GM19328 (cell line): Measurements from ENCODE around the gene EHBP1L1.

Experiments used
- ATAC-seq: cut with Tn5 transposase; IDR thresholded peaks from one replicate; pipeline ENCODE4 v1.9.1; 2021; ENCODE audit warnings: mild to moderate bottlenecking, moderate library complexity; ENCODE audit not compliant: unreplicated experiment

Gene EHBP1L1

DNA sequence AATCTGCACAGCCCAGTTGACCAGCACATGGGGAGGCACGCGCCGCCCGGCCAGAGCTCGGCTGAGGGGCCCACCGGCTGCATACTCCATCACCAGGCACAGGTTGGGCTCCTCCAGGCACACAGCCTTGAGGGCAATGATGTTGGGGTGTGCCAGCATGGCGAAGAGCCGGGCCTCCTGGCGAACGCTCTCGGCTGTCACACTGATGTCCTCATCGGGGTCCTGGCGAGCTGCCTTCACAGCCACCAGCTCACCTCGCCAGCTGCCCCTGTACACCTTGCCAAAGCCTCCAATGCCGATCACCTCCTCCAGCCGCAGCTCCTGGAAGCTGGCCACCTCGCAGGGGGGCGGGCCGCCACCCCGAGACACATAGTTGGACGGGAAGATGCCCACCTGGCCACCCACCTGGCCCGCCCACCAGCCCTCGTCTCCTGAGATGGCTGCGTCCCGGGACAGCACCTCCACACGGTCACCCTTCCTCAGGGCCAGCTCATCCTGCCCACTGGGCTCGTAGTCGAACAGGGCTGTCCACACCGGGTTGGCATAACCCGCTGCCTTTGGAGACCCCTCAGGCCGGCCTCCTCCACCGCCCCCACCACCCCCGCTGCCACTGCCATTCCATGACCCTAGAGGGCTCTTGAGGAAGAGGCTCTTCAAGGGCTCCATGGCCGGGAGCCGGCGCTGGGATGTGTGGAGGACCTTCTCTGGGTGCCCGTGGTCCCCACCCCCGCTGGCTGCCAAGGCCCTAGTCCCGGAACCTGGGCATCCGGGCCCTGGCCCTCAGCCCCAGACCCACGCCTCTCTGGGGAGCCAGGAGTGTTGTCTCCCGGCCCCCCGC lies 37.5 kb downstream of the EHBP1L1 start:
- no peak for ATAC-seq

DNA sequence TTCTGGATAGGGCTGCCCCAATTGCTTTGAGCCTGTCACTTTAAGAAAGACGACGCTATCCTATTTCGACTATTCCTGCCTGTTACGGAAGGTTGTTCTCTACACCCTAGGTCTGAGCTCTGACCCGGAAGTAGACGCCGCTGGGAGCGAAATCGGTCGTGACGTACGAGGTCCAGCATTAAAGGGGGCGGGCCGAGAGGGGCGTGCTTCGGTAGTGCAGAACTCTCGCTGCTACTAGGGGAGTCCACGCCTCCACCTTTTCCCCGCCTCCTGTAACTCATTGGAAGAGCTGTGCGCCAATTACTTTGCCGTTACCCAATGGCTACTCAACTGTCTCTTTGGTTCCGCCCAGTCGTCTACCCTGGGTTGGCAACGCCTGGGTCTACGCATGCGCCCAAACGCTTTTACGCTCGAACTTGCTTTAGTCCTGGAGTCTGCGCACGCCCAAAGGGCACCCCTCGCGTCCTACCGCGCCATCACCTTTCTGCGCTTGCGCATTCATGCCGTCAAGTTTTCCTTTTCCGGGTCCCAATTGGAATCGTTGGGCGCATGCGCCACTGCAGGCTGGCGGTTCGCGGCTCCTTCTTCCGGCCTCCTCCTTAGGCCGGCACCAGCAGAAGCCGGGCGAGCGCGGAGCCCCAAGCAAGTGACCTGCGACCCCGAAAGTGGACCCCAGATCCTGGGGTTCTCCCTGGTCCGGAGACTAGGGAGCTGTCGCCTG lies 39.5 kb downstream of the EHBP1L1 start, which contains the start of gene PCNX3:
Gene PCNX3 (plus strand): TSS at position 548 of the 721 bp plus-strand sequence. CDS start 536 bp downstream, outside the sequence.
- peak; percentile 81 for ATAC-seq

DNA sequence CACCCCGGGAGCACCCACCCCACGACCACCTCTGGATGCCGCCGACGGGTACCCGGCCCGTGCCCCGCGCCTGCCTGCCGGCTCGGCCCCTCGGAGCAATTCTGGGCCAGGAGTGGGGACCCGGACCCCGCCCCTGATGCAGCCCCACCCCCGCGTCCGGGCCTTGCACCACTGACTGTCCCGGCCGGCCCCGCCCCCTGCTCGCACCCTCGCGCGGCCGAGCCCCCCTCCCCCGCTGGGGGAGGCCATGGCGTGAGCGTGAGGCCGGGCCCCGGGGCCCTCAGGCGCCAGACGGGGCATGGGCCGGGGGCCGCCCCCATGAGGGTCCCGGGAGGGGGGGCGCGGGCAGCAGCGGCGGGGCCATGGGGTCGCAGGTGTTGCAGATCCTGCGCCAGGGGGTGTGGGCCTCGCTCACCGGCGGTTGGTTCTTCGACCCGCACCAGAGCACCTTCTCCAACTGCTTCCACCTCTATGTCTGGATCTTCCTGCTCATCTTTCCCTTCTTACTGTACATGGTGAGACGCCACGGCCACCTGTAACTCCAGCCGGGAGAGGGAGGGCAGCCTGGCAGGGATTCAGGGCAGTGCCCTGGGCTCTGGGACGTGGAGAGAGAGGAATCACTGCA lies 40.2 kb downstream of the EHBP1L1 start:
- ATAC-seq: peak; percentile 4

DNA sequence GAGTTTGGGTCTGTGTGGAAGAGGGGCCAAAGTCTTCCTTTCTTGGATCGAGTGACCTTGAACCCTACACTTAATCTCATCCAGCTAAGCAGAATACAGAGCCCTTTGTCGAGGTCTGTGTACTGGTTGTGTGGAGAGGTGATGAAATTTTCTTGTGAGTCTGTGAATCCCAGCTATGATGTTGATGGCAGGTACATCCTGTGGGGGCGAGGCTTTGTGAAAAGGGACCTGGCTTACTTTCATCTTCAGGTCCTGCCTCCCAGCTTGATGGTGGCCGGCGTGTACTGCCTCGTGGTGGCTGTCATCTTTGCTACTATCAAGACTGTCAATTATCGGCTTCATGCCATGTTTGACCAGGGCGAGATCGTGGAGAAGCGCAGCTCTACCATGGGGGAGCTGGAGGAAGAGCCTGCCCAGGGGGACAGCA lies 40.7 kb downstream of the EHBP1L1 start:
- no peak for ATAC-seq

DNA sequence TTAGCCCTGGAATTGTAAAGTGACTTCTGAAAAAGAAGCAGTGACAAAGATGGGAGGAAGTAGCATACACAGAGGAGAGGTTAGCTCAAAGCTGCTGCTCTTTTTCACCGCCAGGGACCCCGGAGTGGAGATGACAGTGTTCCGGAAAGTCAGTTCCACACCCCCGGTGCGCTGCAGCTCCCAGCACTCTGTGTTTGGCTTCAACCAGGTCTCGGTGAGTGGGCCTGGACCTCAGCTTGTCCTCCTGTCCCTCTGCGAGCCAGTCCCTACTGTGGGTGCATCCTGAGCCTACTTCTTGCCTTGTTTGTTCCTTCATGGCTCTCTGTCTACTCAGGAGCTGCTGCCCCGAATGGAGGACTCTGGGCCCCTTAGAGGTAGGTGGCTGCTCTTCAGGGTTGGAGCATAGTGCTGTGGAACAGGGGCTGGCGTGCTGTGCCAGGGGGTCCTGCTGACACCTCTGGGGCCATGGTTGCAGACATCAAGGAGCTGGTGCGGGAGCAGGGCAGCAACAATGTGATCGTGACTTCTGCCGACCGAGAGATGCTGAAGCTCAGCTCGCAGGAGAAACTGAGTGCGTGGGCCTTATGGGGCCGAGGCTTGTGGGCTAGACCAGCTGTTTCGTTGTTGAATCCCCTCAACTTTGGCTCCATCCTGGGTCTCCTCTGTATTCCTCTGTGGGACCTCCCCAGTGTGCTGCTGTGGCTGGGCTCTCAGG lies 41.4 kb downstream of the EHBP1L1 start:
- no peak for ATAC-seq

DNA sequence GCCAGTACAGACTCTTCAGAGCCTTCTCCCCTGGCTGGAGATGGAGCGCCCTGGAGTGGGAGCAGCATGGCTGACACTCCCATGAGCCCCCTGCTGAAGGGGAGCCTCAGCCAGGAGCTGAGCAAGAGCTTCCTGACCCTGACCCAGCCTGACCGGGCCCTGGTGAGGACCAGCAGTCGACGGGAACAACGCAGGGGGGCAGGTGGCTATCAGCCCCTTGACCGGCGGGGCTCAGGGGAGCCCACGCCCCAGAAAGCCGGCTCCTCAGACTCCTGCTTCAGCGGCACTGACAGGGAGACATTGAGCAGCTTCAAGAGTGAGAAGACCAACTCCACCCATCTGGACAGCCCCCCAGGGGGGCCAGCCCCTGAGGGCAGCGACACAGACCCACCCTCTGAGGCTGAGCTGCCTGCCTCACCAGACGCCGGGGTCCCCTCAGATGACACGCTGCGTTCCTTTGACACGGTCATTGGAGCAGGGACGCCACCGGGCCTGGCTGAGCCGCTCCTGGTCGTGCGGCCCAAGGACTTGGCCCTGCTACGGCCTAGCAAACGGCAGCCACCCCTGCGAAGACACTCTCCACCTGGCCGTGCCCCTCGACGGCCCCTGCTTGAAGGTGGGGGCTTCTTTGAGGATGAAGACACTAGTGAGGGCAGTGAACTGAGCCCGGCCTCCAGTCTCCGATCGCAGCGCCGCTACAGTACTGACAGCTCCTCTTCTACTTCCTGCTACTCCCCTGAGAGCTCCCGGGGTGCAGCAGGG lies 42.3 kb downstream of the EHBP1L1 start:
- no peak for ATAC-seq

DNA sequence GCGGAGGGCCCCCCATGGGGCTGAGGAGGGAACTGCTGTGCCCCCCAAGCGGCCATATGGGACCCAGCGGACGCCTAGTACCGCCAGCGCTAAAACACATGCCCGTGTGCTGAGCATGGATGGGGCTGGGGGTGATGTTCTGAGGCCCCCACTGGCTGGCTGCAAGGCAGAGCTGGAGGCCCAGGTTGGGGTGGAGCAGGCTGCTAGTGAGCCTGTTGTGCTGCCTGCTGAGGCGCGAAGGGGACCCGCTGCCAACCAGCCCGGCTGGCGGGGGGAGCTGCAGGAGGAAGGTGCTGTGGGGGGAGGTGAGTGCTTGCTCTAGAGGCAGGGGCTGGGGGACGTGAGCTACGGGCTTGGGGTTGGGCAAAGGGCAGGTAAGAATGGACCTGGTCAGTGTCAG lies 42.9 kb downstream of the EHBP1L1 start:
- no peak for ATAC-seq

DNA sequence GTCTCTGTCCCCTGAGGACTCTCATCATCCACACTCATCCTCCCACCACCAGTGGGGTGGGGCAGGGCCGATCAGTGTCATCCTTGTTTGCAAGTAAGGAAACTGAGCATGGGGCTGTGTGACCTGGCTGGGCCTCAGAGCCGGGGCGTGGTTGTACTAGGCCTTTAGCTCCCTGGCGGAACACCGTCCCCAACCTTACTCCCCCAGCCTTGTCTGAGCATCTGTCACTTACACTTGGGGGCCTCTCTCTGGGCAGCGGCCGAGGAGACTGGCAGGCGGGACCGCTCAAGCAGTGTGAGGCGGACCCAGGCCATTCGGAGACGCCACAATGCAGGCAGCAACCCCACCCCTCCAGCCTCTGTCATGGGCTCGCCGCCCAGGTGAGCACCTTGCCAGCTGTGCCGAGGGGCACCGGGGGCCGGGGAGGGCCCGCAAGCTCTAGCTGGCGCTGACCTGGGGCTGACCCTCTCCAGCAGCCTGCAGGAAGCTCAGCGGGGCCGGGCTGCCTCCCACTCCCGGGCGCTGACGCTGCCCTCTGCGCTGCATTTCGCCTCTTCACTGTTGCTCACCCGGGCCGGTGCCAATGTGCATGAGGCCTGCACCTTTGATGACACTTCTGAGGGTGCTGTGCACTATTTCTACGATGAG lies 43.6 kb downstream of the EHBP1L1 start:
- no peak for ATAC-seq

DNA sequence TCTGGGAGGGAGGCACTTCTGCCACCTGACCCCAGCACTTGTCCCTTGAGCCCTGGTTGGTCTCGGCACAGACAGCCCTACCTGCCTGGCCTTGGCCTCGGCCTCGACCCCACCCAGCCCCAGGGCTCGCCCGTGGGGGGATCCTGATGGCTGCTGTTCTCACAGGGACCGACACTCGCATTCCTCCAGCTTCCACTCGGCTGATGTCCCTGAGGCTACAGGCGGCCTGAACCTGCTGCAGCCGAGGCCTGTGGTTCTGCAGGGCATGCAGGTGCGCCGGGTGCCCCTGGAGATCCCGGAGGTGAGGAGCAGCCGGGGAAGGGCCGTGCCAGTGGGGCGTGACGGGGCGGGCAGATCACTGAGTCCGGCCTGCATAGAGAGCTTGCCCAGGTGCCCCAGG lies 44.8 kb downstream of the EHBP1L1 start:
- ATAC-seq: no peak

DNA sequence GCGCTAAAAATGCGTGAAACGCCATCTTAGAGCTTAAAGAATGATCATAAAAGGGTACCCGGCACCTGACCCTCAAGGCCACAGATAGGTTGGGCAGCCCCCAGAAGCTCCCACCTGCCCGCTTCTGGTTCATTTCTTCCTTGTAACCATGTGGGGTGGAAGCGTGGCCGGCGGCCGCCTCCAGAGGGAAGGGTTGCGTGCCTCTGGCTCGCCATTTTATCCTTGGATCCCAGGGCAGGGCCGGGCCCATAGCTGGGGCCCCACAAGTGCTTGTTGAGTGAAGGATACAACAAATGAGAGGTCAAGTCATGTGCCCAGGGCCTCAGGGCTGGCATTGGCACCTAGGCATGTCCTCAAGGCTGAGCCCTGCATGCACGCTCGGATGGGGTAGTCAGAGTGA lies 45.6 kb downstream of the EHBP1L1 start:
- no peak for ATAC-seq

DNA sequence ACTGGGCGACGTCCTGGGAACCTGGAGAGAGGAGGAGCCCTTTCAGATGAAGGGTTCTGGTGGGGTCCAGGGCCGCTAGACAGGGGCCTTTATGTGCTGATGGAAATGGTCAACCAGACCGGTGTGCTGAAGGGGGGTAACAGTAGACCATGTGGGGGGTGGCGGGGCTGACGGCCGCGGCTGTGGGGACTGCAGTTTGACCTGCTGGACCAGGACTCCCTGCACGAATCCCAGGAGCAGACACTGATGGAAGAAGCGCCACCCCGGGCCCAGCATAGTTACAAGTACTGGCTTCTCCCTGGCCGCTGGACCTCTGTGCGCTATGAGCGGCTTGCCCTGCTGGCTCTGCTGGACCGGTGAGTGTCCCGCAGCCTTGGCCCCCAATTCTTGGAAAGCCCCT lies 46.2 kb downstream of the EHBP1L1 start:
- ATAC-seq: no peak

DNA sequence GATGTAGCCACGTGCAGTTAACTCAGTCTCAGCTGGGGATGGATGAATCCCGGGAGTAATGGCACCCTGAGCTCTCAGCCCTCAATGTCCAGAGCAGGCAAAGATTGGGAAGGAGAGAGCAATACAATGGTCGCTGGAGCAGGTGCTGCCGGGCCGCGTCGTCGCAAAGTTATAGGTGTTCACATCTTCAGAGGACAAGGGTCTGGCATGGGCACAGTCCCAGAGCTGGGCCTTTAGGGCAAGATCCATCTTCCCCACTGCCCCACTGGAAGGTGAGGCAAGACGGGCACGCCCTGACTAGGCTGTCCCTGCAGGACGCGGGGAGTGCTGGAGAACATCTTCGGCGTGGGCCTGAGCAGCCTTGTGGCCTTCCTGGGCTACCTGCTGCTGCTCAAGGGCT lies 47.3 kb downstream of the EHBP1L1 start:
- no peak for ATAC-seq

DNA sequence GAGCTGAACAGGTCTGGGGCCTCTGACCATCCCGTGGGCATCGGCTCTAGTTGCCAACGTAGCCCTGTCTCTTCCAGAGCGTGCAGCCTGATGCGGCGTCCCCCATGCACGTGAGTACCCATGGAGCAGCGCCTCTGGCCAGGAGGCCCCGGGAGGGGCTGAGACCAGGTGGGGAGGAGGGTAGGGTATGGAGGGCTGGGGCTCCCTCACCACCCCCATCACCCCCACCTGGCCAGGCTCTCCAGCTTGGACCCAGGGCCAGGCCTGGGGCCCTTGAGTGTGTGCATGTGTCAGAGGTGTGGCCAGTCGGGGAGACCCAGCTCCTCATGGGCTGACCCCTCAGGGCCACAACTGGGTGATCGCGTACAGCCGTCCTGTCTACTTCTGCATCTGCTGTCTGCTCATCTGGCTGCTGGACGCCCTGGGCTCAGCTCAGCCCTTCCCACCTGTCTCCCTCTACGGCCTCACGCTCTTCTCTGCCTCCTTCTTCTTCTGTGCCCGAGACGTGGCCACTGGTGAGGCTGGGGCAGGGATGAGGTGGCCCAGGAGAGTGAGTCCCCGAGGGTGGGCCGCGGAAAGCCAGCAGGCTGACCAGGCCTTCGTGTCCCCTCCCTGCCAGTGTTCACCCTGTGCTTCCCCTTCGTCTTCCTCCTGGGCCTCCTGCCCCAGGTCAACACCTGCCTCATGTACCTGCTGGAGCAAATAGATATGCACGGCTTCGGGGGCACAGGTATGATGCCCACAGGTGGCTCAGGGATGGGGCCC lies 48.2 kb downstream of the EHBP1L1 start:
- ATAC-seq: no peak

DNA sequence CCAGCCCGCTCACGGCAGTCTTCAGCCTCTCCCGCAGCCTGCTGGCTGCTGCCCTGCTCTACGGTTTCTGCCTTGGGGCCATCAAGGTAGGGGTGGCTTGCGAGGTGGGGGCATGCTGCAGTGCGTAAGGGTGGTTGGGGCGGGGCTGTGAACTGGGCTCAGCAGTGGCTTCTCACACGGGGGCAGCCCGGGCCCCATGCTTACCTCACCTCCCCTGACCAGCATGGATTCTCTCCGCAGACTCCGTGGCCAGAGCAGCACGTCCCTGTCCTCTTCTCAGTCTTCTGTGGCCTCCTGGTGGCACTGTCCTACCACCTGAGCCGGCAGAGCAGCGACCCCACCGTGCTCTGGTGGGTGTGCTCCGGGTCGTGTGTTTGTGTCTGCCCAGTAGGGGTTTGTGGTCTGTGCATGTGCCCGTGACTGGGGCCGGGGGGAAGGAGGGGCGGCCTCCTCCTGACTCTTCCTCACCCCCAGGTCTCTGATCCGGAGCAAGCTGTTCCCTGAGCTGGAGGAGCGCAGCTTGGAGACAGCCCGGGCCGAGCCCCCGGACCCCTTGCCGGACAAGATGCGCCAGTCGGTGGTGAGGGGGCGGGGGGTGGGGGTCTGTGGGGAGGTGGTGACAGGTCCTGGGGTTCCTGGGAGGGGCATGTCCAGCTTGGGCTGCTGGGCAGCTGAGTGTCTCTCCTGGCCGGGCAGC lies 49.2 kb downstream of the EHBP1L1 start:
- ATAC-seq: no peak

DNA sequence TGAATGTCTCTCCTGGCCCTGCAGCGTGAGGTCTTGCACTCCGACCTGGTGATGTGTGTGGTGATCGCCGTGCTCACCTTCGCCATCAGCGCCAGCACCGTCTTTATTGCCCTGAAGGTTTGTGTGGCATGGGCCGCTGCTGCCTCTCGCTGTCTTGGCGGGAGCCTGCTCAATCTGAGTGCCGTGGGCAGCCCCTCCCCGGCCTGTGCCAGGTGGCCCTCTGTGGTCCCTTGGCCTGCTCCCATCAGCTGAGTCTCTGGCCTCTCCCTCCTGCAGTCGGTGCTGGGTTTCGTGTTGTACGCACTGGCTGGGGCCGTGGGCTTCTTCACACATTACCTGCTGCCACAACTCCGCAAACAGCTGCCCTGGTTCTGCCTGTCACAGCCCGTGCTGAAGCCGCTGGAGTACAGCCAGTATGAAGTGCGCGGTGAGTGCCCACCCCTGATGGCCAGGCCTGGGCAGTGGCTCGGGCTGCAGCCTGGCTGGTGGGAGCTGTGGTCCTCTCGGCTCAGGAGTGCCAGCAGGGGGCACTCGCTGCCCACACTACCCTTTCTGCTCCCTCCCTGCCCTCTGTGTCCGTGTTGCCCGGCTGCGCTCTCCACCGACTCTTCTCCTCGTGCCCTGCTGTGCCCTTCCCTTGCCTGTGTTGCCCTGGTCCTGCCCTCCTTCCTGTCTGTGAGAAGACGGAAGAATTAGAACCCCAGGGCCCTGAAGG lies 49.9 kb downstream of the EHBP1L1 start:
- no peak for ATAC-seq

DNA sequence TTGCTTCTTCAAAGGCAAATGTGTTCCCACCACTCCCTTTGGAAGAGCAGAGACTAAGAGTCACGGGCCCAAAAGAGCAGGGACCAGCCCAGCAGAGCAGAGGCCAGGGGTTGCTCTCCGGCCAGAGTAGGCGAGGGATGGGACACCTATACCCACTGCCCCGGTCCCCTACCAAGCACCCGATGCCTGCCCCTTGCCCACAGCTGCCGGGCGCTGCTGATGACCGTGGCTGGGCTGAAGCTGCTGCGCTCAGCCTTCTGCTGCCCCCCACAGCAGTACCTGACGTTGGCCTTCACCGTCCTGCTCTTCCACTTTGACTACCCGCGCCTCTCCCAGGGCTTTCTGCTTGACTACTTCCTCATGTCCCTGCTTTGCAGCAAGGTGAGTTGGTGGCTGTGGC lies 51.3 kb downstream of the EHBP1L1 start:
- no peak for ATAC-seq

DNA sequence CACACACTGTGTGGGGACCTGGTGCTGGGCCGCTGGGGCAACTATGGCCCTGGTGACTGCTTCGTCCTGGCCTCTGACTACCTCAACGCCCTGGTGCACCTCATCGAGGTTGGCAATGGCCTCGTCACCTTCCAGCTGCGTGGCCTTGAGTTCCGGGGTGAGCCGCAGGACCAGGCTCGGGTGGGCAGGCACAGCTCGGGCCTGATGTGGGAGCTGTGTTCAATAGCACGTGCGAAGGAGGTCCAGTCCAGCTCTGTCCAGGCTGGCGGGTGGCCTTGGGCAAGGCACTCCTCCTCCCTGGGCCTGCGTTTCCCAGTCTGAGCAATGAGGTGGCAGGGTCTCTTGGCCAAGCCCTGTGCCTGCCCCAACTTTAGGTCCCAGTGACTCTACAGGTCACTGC lies 53.7 kb downstream of the EHBP1L1 start:
- ATAC-seq: no peak

DNA sequence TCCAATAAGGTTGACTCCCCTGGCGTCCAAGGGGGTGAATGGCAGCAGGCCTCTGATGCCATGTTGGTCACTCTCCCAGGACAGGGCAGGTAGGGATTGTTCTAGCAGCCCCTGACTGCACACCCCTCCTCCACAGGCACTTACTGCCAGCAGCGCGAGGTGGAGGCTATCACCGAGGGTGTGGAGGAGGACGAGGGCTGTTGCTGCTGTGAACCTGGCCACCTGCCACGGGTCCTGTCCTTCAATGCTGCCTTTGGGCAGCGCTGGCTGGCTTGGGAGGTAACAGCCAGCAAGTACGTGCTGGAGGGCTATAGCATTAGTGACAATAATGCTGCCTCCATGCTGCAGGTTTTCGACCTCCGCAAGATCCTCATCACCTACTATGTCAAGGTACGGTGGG lies 54.4 kb downstream of the EHBP1L1 start:
- ATAC-seq: no peak
